Psoas muscle (tissue), 8 donors: ENCODE results near the gene RUNX2. TPM values are rescaled to one million over a fixed set of nuclear protein-coding genes. Genes with fewer than 3 reads are reported as not detected.

Experiments used
- ATAC-seq, 4 donors: fragments of 200-7000 bp; cut with Tn5 transposase; one replicate each; pipeline ENCODE4 v1.9.1; 2020; ENCODE audit warnings: moderate library complexity in 3 of 4, mild to moderate bottlenecking in 2 of 4
- DNase-seq, 2 donors: peaks; one replicate each; pipeline ENCODE4 v3.0.0-alpha.2; 2020
- H3K27ac ChIP-seq: fragments of 200-600 bp; one replicate; pipeline ENCODE4 v1.8.0; 2022
- H3K27me3 ChIP-seq, 3 donors: fragments of 200-600 bp in 1 of 3; one replicate each; pipeline versions ENCODE4 v1.6.1 to v1.8.0; 2013 to 2022; ENCODE audit warnings: low read length in 2 of 3, mild to moderate bottlenecking in 2 of 3, moderate library complexity in 1 of 3; ENCODE audit not compliant: insufficient read depth in 3 of 3
- H3K36me3 ChIP-seq, 2 donors: fragments of 200-600 bp in 1 of 2; one replicate each; pipeline versions ENCODE4 v1.6.1 to v1.8.0; 2013 to 2022; ENCODE audit warnings: low read depth in 1 of 2, mild to moderate bottlenecking in 1 of 2, moderate library complexity in 1 of 2; ENCODE audit not compliant: insufficient read depth in 1 of 2
- H3K4me1 ChIP-seq: fragments of 200-600 bp; one replicate; pipeline ENCODE4 v1.8.0; 2022
- H3K4me3 ChIP-seq: fragments of 200-600 bp; one replicate; pipeline ENCODE4 v1.8.0; 2022; ENCODE audit warnings: mild to moderate bottlenecking
- H3K9me3 ChIP-seq: fragments of 200-600 bp; one replicate; pipeline ENCODE4 v1.8.0; 2022
- WGBS, 3 donors: extraction: QIAGEN DNeasy Blood & Tissue Kit; methylation state at CpG; one replicate each; pipeline versions ENCODE4 v1.1.6 to v1.1.7; 2013; 5-methylcytosine and 5-hydroxymethylcytosine counted together
- intact Hi-C, 2 donors: fragments of 100-400 bp; cut with DNase I; formaldehyde crosslinking; loops; one replicate each; pipeline versions ENCODE4 v1.11.0 to v1.14.2; 2022
- polyA plus RNA-seq, 3 donors: library from polyadenylated mRNA; stranded (reverse); fragments of 200-250 nt; gene quantifications; one replicate each; pipeline ENCODE4 v1.2.3, GENCODE V29; 2013
- total RNA-seq, 4 donors: library from RNA; stranded (reverse); fragmentation: NEBNext Ultra II Directional in 2 of 4; extraction: Animal tissue kit (Norgen Biotek cat#: 25700) in 2 of 4; gene quantifications; one replicate each; pipeline versions ENCODE4 v1.2.1 to v1.2.4, GENCODE V29; 2021 to 2023
- TF ChIP-seq, protein P1 (sequence below): fragments of 200-600 bp; IDR thresholded peaks from one replicate; pipeline ENCODE4 v1.8.0; 2022; ENCODE audit warnings: antibody characterized with exemption
- donor health status: healthy with polysubstance abuse.
- donor health status: DM: no; HTN: no; CAD: no; lungs with moderate emphysema.
- donor health status: Bipolar disorder and iron deficiency.
- donor health status: healthy.
- donor health status: DM: yes; HTN: yes; CAD: no.
- donor health status: DM: no; HTN: no; CAD: no.
- donor health status: DM: no; HTN: no; CAD: no.
- donor health status: DM: yes; HTN: yes; CAD: no.

RUNX2 gene
- total and polyA plus RNA-seq, 7 donors: 0.07 to 0.69 (median 0.21) TPM

DNA sequence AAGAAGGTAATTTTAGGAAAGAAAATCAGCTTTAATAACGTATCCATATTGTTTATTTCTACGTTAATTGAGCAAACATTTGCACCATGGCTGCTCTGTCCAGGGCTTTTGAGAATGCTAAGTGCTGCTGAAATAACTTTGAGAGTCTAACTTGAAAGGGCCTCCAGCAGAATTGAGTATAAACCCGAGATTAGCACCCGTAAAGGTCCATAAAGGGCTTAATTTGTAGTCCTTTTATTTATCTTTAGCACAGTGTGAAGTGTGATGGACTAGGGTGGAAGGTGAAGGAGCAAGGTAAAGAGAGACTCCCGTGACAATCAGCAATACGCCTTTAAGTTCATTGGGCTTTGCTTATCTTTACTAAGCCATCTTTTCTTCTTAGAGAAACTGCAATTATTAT is 127.3 kb downstream of the RUNX2 start:
- TF ChIP-seq, protein P1, sequence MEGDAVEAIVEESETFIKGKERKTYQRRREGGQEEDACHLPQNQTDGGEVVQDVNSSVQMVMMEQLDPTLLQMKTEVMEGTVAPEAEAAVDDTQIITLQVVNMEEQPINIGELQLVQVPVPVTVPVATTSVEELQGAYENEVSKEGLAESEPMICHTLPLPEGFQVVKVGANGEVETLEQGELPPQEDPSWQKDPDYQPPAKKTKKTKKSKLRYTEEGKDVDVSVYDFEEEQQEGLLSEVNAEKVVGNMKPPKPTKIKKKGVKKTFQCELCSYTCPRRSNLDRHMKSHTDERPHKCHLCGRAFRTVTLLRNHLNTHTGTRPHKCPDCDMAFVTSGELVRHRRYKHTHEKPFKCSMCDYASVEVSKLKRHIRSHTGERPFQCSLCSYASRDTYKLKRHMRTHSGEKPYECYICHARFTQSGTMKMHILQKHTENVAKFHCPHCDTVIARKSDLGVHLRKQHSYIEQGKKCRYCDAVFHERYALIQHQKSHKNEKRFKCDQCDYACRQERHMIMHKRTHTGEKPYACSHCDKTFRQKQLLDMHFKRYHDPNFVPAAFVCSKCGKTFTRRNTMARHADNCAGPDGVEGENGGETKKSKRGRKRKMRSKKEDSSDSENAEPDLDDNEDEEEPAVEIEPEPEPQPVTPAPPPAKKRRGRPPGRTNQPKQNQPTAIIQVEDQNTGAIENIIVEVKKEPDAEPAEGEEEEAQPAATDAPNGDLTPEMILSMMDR: no peak
- DNase-seq (no peak), ATAC-seq (no peak)
- H3K9me3 ChIP-seq: no peaks in the 10 kb centered on the region
- H3K4me1 ChIP-seq: no peaks in the 10 kb centered on the region
- 69 to 73% (median 69%) methylated on average over 6 of the region's 6 CpGs for WGBS, 3 donors
- peaks cover 0 to 5% (median 0%) of the 10 kb centered on the region in 3 donors for H3K27me3 ChIP-seq
- H3K36me3 ChIP-seq: no peaks in the 10 kb centered on the region
- no peak overlapping the region for H3K27ac ChIP-seq
- no peak overlapping the region for H3K4me3 ChIP-seq
- intact Hi-C loops: no loop called here

DNA sequence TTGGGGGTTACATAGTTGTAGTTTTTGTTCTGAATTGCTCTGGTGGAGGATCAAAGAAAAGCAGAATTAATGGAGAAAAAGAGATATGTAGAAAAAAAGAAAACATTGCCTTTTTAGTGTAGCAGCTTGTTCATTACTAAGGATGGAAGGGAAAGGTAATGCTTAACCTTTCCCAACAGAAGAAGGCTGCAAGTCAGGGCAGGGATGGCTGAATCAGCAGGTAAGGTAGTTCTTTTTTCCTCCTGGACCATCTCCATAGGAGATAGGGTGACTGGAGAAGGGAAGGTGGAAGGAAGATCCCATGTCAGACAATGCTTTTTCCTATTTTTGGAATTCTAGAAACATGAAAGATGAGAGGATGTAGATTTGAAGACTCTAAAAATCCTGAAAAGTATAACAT is 129.0 kb downstream of the RUNX2 start:
- no peak for DNase-seq
- no peak overlapping the region for H3K27ac ChIP-seq
- intact Hi-C loops: no loop called here
- no peak overlapping the region for H3K4me3 ChIP-seq
- no peaks in the 10 kb centered on the region for H3K36me3 ChIP-seq
- TF ChIP-seq, protein P1: no peak
- peaks cover 0 to 5% (median 0%) of the 10 kb centered on the region in 3 donors for H3K27me3 ChIP-seq
- H3K9me3 ChIP-seq: no peaks in the 10 kb centered on the region
- ATAC-seq: no peak
- no peaks in the 10 kb centered on the region for H3K4me1 ChIP-seq

DNA sequence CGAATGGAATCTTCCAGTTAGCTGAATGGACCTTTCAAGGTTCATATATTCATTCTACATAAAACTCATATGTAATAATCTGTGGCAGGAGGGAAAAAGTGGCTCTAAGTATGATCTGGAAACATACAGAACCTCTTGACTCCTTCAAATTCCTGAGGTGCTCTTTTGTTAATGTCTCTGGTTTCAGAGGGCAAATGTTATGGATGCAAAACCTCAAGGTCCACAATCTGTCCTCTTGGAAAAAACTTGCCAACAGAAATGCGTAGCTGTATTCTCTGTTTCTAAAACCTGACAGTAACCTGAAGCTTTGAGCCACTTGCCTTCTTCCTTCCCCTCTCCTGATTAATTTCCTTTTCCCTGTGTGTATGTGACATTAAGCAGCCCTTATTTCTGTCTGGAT is 130.5 kb downstream of the RUNX2 start:
- TF ChIP-seq, protein P1: no peak
- no peaks in the 10 kb centered on the region for H3K36me3 ChIP-seq
- H3K27ac ChIP-seq: no peak overlapping the region
- DNase-seq (no peak), ATAC-seq (no peak)
- 87 to 88% (median 87%) methylated on average over 2 of the region's 2 CpGs for WGBS, 3 donors
- H3K4me3 ChIP-seq: no peak overlapping the region
- intact Hi-C loops: no loop called here
- H3K4me1 ChIP-seq: no peaks in the 10 kb centered on the region
- peaks cover 0 to 3% (median 0%) of the 10 kb centered on the region in 3 donors for H3K27me3 ChIP-seq
- no peaks in the 10 kb centered on the region for H3K9me3 ChIP-seq

DNA sequence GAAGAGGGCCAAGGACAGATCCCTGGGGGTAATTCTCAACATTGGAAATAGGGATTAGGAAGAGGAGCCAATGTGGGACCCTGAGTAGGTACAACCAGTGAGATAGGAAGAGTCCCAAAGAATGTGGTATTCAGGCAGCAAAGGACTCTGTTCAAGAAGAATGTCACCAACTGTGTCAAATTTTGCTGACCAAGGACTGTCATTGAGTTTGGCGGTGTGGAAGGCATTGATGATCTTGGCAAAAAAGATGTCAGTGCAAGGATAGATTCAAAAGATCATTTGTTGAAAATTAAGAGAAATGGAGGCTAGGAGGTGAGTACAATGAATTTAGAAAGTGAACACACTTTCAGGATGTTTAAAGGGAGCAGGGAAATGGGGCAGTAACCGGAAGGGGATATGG is 132.0 kb downstream of the RUNX2 start:
- H3K4me1 ChIP-seq: no peaks in the 10 kb centered on the region
- no peak for ATAC-seq

DNA sequence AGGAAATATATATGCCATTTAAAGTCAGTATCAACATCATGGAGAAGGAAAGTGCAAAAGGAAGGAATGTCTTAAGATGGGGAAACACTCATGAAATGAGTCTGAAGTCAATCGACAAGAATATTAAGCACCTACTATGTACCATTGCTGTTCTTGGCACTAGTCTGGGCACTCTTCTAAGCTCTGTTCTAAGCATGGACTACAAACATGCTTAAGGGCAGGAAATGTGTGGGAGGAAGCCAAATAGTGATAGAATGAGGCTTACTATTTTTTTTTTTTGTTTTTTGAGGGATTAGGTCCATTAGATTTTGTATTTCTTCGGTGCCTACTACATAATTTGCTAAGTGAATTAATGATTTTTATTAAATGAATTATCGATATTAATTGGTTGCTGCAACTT is 133.4 kb downstream of the RUNX2 start:
- Histone ChIP-seq H3K36me3 (no peaks in the 10 kb centered on the region), H3K27me3 (peaks cover 0 to 3% (median 0%) of the 10 kb centered on the region in 3 donors), H3K4me3 (no peak overlapping the region), H3K4me1 (no peaks in the 10 kb centered on the region), H3K27ac (no peak overlapping the region), H3K9me3 (no peaks in the 10 kb centered on the region)
- 86 to 87% (median 86%) methylated on average over 3 of the region's 3 CpGs for WGBS, 3 donors
- DNase-seq (no peak), ATAC-seq (no peak)
- TF ChIP-seq, protein P1: no peak
- intact Hi-C loops: no loop called here

More for the DNA sequence above, 132.0 kb downstream of the RUNX2 start:
- TF ChIP-seq, protein P1: no peak
- Histone ChIP-seq H3K36me3 (no peaks in the 10 kb centered on the region), H3K9me3 (no peaks in the 10 kb centered on the region), H3K27ac (no peak overlapping the region), H3K27me3 (peaks cover 0 to 3% (median 0%) of the 10 kb centered on the region in 3 donors), H3K4me3 (no peak overlapping the region)
- intact Hi-C loops: no loop called here
- no peak for DNase-seq
- WGBS, 3 donors: 96 to 99% (median 97%) methylated on average over 2 of the region's 2 CpGs
